WTC11 (cell line): ENCODE measurements around the gene OR3A2. TPM values are rescaled to one million over a fixed set of nuclear protein-coding genes. Genes with fewer than 3 reads are reported as not detected.
"Not testable (repeated sequence)": the region's sequence is repeated elsewhere in the genome, so short reads cannot be mapped to it uniquely, and the experiment has no call there.

Source experiments
- ATAC-seq: fragments of 200-7000 bp; cut with Tn5 transposase; 2 replicates; pipeline ENCODE4 v1.10.0; 2021; ENCODE audit warnings: mild to moderate bottlenecking, moderate library complexity
- CTCF ChIA-PET: fragments of 300-600 bp; sonication (Branson Sonifier 250); formaldehyde crosslinking; loops from one replicate; lab custom pipeline; 2021; ENCODE audit warnings: antibody characterized with exemption; lab: Charles Lee
- POLR2A ChIA-PET: fragments of 350-600 bp; sonication (Branson Sonifier 250); formaldehyde crosslinking; loops from one replicate; lab custom pipeline; 2021; ENCODE audit warnings: antibody characterized with exemption; lab: Charles Lee
- DNase-seq: peaks from one replicate; pipeline ENCODE4 v3.0.0; 2021; ENCODE audit warnings: low spot score
- H3K27ac Mint-ChIP-seq: 2 replicates; pipeline ENCODE4 v1.8.0; 2021; ENCODE audit warnings: mixed read lengths
- H3K27me3 Mint-ChIP-seq: 2 replicates; pipeline ENCODE4 v1.8.0; 2021; ENCODE audit warnings: low read depth, mild to moderate bottlenecking, moderate library complexity, mixed read lengths
- H3K36me3 Mint-ChIP-seq: 2 replicates; pipeline ENCODE4 v1.8.0; 2021; ENCODE audit warnings: mixed read lengths
- H3K4me1 Mint-ChIP-seq: 2 replicates; pipeline ENCODE4 v1.8.0; 2022; ENCODE audit warnings: mixed read lengths
- H3K4me3 Mint-ChIP-seq: 2 replicates; pipeline ENCODE4 v1.8.0; 2021; ENCODE audit warnings: mild to moderate bottlenecking, moderate library complexity, mixed read lengths
- H3K9me3 Mint-ChIP-seq: 2 replicates; pipeline ENCODE4 v1.8.0; 2021; ENCODE audit warnings: mixed read lengths
- CBFB ChIP-seq: sonication (generic); formaldehyde crosslinking; IDR thresholded peaks from 2 replicates; pipeline ENCODE4 v1.8.1; 2022; ENCODE audit warnings: mild to moderate bottlenecking, low read depth, missing genetic modification reagents
- ETV6 ChIP-seq: sonication (generic); formaldehyde crosslinking; IDR thresholded peaks from 2 replicates; pipeline ENCODE4 v1.8.1; 2022; ENCODE audit warnings: mild to moderate bottlenecking, missing genetic modification reagents
- GABPB1 ChIP-seq: sonication (generic); formaldehyde crosslinking; IDR thresholded peaks from 2 replicates; pipeline ENCODE4 v1.8.1; 2023; ENCODE audit warnings: mild to moderate bottlenecking, missing genetic modification reagents
- MXD4 ChIP-seq: fragments of 250-450 bp; sonication (Bioruptor Pico); IDR thresholded peaks from 2 replicates; pipeline ENCODE4 v1.8.0; 2021; ENCODE audit warnings: mild to moderate bottlenecking, moderate library complexity, borderline replicate concordance
- OVOL2 ChIP-seq: fragments of 250-450 bp; sonication (Bioruptor Pico); IDR thresholded peaks from 2 replicates; pipeline ENCODE4 v1.9.0; 2021; ENCODE audit warnings: mild to moderate bottlenecking, borderline replicate concordance
- ZNF121 ChIP-seq: sonication (generic); formaldehyde crosslinking; IDR thresholded peaks from 2 replicates; pipeline ENCODE4 v1.8.0; 2023; ENCODE audit warnings: missing genetic modification reagents
- ZNF138 ChIP-seq: sonication (generic); formaldehyde crosslinking; conservative IDR thresholded peaks from 2 replicates; pipeline ENCODE4 v1.8.1; 2022; ENCODE audit warnings: mild to moderate bottlenecking, moderate library complexity, missing genetic modification reagents
- ZNF423 ChIP-seq: fragments of 250-450 bp; sonication (Bioruptor Pico); IDR thresholded peaks from 2 replicates; pipeline ENCODE4 v2.1.2; 2022; ENCODE audit warnings: mild to moderate bottlenecking, moderate library complexity
- ZNF671 ChIP-seq: fragments of 250-450 bp; sonication (Bioruptor Pico); IDR thresholded peaks from 2 replicates; pipeline ENCODE4 v1.8.0; 2021; ENCODE audit warnings: mild to moderate bottlenecking
- total RNA-seq: library from RNA; stranded (reverse); gene quantifications from 3 replicates; pipeline ENCODE4 v1.2.3, GENCODE V29; 2021
- TF ChIP-seq, protein P1 (sequence below): sonication (generic); formaldehyde crosslinking; IDR thresholded peaks from 2 replicates; pipeline ENCODE4 v1.8.1; 2023; ENCODE audit warnings: mild to moderate bottlenecking, missing genetic modification reagents
- TF ChIP-seq, protein P2 (sequence below): fragments of 250-450 bp; sonication (Bioruptor Pico); IDR thresholded peaks from 2 replicates; pipeline ENCODE4 v1.8.0; 2021; ENCODE audit warnings: mild to moderate bottlenecking
- TF ChIP-seq, protein P3 (sequence below): sonication (generic); formaldehyde crosslinking; IDR thresholded peaks from 2 replicates; pipeline ENCODE4 v1.8.1; 2023; ENCODE audit warnings: mild to moderate bottlenecking, missing genetic modification reagents
- TF ChIP-seq, protein P4 (sequence below): fragments of 250-450 bp; sonication (Bioruptor Pico); IDR thresholded peaks from 2 replicates; pipeline ENCODE4 v1.9.0; 2021; ENCODE audit warnings: mild to moderate bottlenecking
- TF ChIP-seq, protein P5 (sequence below): sonication (generic); formaldehyde crosslinking; IDR thresholded peaks from 2 replicates; pipeline ENCODE4 v1.8.0; 2023; ENCODE audit warnings: missing genetic modification reagents, mild to moderate bottlenecking, borderline replicate concordance
- TF ChIP-seq, protein P6 (sequence below): sonication (generic); formaldehyde crosslinking; IDR thresholded peaks from 2 replicates; pipeline ENCODE4 v1.8.1; 2022; ENCODE audit warnings: missing genetic modification reagents, borderline replicate concordance

Gene OR3A2
- total RNA-seq, 1 experiment from 2014 or later: not detected

DNA sequence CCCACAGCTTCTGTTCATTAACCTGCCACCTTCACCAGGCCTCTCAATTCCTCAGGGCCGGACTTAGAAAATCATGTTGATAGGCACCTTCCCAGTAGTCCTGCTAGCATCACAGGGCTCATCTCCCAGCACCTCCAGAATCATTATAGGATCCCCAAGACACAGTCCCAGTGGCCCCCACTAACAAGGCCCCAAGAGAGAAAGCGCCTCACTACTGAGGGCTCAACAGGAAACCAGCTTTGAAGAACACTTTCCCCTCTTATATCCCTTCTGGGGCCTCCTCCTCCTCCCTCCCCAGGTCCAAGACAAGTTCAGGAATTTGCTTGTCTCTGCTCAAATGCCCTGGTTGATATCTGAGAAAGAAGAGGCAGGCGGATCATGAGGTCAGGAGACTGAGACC, 25.0 kb upstream of the OR3A2 start, which contains the start of gene OR3A3:
Gene OR3A3 (plus strand): TSS at position 301 of the 400 bp plus-strand sequence.
- no peak within 1 kb of the TSS for H3K27ac Mint-ChIP-seq
- ChIA-PET CTCF (no interaction called here), POLR2A (no interaction called here)
- H3K27me3 Mint-ChIP-seq: peaks cover 13% of the 10 kb centered on the region
- ATAC-seq (no peak), DNase-seq (no peak)
- TF ChIP-seq, protein P1, sequence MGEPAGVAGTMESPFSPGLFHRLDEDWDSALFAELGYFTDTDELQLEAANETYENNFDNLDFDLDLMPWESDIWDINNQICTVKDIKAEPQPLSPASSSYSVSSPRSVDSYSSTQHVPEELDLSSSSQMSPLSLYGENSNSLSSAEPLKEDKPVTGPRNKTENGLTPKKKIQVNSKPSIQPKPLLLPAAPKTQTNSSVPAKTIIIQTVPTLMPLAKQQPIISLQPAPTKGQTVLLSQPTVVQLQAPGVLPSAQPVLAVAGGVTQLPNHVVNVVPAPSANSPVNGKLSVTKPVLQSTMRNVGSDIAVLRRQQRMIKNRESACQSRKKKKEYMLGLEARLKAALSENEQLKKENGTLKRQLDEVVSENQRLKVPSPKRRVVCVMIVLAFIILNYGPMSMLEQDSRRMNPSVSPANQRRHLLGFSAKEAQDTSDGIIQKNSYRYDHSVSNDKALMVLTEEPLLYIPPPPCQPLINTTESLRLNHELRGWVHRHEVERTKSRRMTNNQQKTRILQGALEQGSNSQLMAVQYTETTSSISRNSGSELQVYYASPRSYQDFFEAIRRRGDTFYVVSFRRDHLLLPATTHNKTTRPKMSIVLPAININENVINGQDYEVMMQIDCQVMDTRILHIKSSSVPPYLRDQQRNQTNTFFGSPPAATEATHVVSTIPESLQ (CRISPR knock-in tag): no peak
- no peak for TF ChIP-seq CBFB (CRISPR knock-in tag)
- TF ChIP-seq, protein P2, sequence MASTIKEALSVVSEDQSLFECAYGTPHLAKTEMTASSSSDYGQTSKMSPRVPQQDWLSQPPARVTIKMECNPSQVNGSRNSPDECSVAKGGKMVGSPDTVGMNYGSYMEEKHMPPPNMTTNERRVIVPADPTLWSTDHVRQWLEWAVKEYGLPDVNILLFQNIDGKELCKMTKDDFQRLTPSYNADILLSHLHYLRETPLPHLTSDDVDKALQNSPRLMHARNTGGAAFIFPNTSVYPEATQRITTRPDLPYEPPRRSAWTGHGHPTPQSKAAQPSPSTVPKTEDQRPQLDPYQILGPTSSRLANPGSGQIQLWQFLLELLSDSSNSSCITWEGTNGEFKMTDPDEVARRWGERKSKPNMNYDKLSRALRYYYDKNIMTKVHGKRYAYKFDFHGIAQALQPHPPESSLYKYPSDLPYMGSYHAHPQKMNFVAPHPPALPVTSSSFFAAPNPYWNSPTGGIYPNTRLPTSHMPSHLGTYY (CRISPR knock-in tag): no peak
- no peaks in the 10 kb centered on the region for H3K4me1 Mint-ChIP-seq
- peaks cover 34% of the 10 kb centered on the region for H3K9me3 Mint-ChIP-seq
- no peak within 1 kb of the TSS for H3K4me3 Mint-ChIP-seq
- peaks cover 14% of the 10 kb centered on the region for H3K36me3 Mint-ChIP-seq

DNA sequence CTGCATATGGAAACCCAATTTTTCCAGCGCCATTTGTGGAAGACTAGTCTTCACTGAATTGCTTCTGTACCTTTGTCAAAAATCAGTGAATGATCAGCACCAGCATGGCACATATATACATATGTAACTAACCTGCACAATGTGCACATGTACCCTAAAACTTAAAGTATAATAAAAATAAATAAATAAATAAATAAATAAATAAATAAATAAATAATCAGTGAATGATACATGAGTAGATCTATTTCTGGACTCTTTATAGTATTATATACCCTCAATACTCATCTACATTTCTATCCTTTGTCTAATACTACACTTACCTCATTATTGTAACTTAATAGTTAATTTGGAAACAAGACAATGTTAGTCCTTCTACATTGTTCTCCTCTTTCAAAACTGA, 17.7 kb upstream of the OR3A2 start:
- peaks cover 14% of the 10 kb centered on the region for H3K36me3 Mint-ChIP-seq
- peaks cover 40% of the 10 kb centered on the region for H3K9me3 Mint-ChIP-seq
- POLR2A ChIA-PET, H3K27ac Mint-ChIP-seq, H3K4me3 Mint-ChIP-seq, H3K4me1 Mint-ChIP-seq, DNase-seq, ATAC-seq, CTCF ChIA-PET: not testable (repeated sequence)
- H3K27me3 Mint-ChIP-seq: peaks cover 21% of the 10 kb centered on the region

DNA sequence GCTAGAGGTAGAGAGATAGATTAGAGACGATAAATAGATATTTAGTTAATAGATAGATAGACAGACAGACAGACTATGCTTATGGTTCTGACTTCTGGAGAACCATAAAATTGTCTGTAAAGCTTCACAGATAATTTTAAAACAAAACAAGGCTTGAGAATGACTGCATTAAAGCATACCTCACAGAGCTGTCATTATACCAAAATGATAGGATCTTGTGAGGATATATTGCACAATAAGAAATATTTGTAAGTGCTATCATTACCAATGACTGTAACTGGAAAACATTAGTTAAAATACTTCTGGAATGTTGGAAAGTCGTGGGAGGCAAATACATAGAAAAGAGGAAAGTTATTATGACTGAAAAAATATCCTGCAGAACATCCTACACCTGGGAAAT, 15.7 kb upstream of the OR3A2 start:
- H3K9me3 Mint-ChIP-seq: peaks cover 24% of the 10 kb centered on the region
- TF ChIP-seq, protein P3, sequence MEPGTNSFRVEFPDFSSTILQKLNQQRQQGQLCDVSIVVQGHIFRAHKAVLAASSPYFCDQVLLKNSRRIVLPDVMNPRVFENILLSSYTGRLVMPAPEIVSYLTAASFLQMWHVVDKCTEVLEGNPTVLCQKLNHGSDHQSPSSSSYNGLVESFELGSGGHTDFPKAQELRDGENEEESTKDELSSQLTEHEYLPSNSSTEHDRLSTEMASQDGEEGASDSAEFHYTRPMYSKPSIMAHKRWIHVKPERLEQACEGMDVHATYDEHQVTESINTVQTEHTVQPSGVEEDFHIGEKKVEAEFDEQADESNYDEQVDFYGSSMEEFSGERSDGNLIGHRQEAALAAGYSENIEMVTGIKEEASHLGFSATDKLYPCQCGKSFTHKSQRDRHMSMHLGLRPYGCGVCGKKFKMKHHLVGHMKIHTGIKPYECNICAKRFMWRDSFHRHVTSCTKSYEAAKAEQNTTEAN (CRISPR knock-in tag): no peak
- TF ChIP-seq ZNF138 (CRISPR knock-in tag) (no peak), ZNF671 (CRISPR knock-in tag) (no peak), OVOL2 (CRISPR knock-in tag) (no peak), ZNF423 (CRISPR knock-in tag) (no peak), MXD4 (no peak), GABPB1 (CRISPR knock-in tag) (no peak), ZNF121 (CRISPR knock-in tag) (no peak), ETV6 (no peak)
- TF ChIP-seq, protein P4, sequence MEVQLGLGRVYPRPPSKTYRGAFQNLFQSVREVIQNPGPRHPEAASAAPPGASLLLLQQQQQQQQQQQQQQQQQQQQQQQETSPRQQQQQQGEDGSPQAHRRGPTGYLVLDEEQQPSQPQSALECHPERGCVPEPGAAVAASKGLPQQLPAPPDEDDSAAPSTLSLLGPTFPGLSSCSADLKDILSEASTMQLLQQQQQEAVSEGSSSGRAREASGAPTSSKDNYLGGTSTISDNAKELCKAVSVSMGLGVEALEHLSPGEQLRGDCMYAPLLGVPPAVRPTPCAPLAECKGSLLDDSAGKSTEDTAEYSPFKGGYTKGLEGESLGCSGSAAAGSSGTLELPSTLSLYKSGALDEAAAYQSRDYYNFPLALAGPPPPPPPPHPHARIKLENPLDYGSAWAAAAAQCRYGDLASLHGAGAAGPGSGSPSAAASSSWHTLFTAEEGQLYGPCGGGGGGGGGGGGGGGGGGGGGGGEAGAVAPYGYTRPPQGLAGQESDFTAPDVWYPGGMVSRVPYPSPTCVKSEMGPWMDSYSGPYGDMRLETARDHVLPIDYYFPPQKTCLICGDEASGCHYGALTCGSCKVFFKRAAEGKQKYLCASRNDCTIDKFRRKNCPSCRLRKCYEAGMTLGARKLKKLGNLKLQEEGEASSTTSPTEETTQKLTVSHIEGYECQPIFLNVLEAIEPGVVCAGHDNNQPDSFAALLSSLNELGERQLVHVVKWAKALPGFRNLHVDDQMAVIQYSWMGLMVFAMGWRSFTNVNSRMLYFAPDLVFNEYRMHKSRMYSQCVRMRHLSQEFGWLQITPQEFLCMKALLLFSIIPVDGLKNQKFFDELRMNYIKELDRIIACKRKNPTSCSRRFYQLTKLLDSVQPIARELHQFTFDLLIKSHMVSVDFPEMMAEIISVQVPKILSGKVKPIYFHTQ (CRISPR knock-in tag): no peak
- TF ChIP-seq, protein P1 (CRISPR knock-in tag): no peak
- TF ChIP-seq, protein P5, sequence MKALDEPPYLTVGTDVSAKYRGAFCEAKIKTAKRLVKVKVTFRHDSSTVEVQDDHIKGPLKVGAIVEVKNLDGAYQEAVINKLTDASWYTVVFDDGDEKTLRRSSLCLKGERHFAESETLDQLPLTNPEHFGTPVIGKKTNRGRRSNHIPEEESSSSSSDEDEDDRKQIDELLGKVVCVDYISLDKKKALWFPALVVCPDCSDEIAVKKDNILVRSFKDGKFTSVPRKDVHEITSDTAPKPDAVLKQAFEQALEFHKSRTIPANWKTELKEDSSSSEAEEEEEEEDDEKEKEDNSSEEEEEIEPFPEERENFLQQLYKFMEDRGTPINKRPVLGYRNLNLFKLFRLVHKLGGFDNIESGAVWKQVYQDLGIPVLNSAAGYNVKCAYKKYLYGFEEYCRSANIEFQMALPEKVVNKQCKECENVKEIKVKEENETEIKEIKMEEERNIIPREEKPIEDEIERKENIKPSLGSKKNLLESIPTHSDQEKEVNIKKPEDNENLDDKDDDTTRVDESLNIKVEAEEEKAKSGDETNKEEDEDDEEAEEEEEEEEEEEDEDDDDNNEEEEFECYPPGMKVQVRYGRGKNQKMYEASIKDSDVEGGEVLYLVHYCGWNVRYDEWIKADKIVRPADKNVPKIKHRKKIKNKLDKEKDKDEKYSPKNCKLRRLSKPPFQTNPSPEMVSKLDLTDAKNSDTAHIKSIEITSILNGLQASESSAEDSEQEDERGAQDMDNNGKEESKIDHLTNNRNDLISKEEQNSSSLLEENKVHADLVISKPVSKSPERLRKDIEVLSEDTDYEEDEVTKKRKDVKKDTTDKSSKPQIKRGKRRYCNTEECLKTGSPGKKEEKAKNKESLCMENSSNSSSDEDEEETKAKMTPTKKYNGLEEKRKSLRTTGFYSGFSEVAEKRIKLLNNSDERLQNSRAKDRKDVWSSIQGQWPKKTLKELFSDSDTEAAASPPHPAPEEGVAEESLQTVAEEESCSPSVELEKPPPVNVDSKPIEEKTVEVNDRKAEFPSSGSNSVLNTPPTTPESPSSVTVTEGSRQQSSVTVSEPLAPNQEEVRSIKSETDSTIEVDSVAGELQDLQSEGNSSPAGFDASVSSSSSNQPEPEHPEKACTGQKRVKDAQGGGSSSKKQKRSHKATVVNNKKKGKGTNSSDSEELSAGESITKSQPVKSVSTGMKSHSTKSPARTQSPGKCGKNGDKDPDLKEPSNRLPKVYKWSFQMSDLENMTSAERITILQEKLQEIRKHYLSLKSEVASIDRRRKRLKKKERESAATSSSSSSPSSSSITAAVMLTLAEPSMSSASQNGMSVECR: no peak
- TF ChIP-seq, protein P6, sequence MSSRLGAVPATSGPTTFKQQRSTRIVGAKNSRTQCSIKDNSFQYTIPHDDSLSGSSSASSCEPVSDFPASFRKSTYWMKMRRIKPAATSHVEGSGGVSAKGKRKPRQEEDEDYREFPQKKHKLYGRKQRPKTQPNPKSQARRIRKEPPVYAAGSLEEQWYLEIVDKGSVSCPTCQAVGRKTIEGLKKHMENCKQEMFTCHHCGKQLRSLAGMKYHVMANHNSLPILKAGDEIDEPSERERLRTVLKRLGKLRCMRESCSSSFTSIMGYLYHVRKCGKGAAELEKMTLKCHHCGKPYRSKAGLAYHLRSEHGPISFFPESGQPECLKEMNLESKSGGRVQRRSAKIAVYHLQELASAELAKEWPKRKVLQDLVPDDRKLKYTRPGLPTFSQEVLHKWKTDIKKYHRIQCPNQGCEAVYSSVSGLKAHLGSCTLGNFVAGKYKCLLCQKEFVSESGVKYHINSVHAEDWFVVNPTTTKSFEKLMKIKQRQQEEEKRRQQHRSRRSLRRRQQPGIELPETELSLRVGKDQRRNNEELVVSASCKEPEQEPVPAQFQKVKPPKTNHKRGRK (CRISPR knock-in tag): no peak

More for the DNA sequence above, 15.7 kb upstream of the OR3A2 start:
- no peak for DNase-seq
- Mint-ChIP-seq H3K27me3 (peaks cover 14% of the 10 kb centered on the region), H3K27ac (no peak overlapping the region), H3K36me3 (no peaks in the 10 kb centered on the region; the same call in 1 of the 2 replicates), H3K4me1 (no peaks in the 10 kb centered on the region), H3K4me3 (no peak overlapping the region)
- ChIA-PET CTCF (no interaction called here), POLR2A (no interaction called here)
- no peak for ATAC-seq
